K562 (cell line): ENCODE results near the gene DNASE2. TPM values are rescaled to one million over a fixed set of nuclear protein-coding genes. Genes with fewer than 3 reads are reported as not detected.
A peak's percentile ranks its signal among the peaks of the same experiment; 100 is the strongest.

Source experiments
- ETV6 ChIP-seq, 3 experiments: fragments of 150-350 bp in 1 of 3; sonication (generic) in 1 of 3; formaldehyde crosslinking in 1 of 3; IDR thresholded peaks; 2 replicates each; pipeline versions ENCODE4 v1.6.1 to v1.8.0; 2014 to 2022; ENCODE audit warnings: borderline replicate concordance in 2 of 3, low read depth in 2 of 3, antibody characterized with exemption in 1 of 3, low read length in 1 of 3, mild to moderate bottlenecking in 1 of 3, missing genetic modification reagents in 1 of 3
- JUND ChIP-seq, 2 experiments: IDR thresholded peaks; 2 replicates in 1 of 2; 3 replicates in 1 of 2; pipeline ENCODE4 v1.6.1; 2011; ENCODE audit warnings: borderline replicate concordance in 2 of 2, low read depth in 2 of 2, low read length in 2 of 2, improper control_type of control experiment in 1 of 2, missing biosample characterization in 1 of 2, missing genetic modification characterization in 1 of 2, missing genetic modification reagents in 1 of 2
- MNT ChIP-seq, 2 experiments: fragments of 450-650 bp; conservative IDR thresholded peaks; 2 replicates each; pipeline ENCODE4 v1.6.1; 2017; ENCODE audit warnings: mild to moderate bottlenecking in 2 of 2, moderate library complexity in 2 of 2
- MXI1 ChIP-seq: IDR thresholded peaks from 2 replicates; pipeline ENCODE4 v1.6.1; 2011; ENCODE audit warnings: low read depth, mild to moderate bottlenecking, improper control_type of control experiment, low read length
- MYBL2 ChIP-seq, 2 experiments: fragments of 450-650 bp in 1 of 2; sonication (generic) in 1 of 2; formaldehyde crosslinking in 1 of 2; IDR thresholded peaks; 2 replicates each; pipeline versions ENCODE4 v1.6.1 to v1.8.1; 2017 to 2022; ENCODE audit warnings: borderline replicate concordance in 1 of 2, inconsistent platforms in 1 of 2, low read depth in 1 of 2, mild to moderate bottlenecking in 1 of 2, missing genetic modification reagents in 1 of 2, moderate library complexity in 1 of 2
- NFYB ChIP-seq: IDR thresholded peaks from 2 replicates; pipeline ENCODE4 v1.6.1; 2011; ENCODE audit warnings: mild to moderate bottlenecking, moderate library complexity; ENCODE audit not compliant: insufficient read length; ENCODE audit errors: extremely low read depth
- PRPF4 ChIP-seq: fragments of 200-400 bp; formaldehyde crosslinking; IDR thresholded peaks from one replicate; pipeline ENCODE4 v1.6.1; 2017; ENCODE audit warnings: low read length, low read depth, mild to moderate bottlenecking; ENCODE audit not compliant: insufficient read depth, poor library complexity, severe bottlenecking
- SREBF1 ChIP-seq: fragments of 150-350 bp; IDR thresholded peaks from 2 replicates; pipeline ENCODE4 v1.6.1; 2014; ENCODE audit warnings: antibody characterized with exemption, low read depth, low read length, borderline replicate concordance
- SREBF2 ChIP-seq: sonication (generic); formaldehyde crosslinking; IDR thresholded peaks from 2 replicates; pipeline ENCODE4 v1.4.0; 2020; ENCODE audit warnings: mild to moderate bottlenecking, missing genetic modification reagents
- SRSF7 ChIP-seq: fragments of 200-400 bp; formaldehyde crosslinking; optimal IDR thresholded peaks from 2 replicates; pipeline ENCODE3; 2017; ENCODE audit warnings: mild to moderate bottlenecking, low read depth, low read length
- TBP ChIP-seq: optimal IDR thresholded peaks from 2 replicates; pipeline ENCODE3; 2011; ENCODE audit warnings: low read depth, low read length, improper control_type of control experiment
- TRIM28 ChIP-seq: fragments of 450-650 bp; IDR thresholded peaks from 2 replicates; pipeline ENCODE4 v1.6.1; 2017
- ZBTB17 ChIP-seq: fragments of 450-650 bp; formaldehyde crosslinking; IDR thresholded peaks from 2 replicates; pipeline ENCODE4 v1.4.0; 2020; ENCODE audit warnings: mild to moderate bottlenecking
- ZEB2 ChIP-seq: fragments of 450-650 bp; IDR thresholded peaks from 2 replicates; pipeline ENCODE4 v1.6.1; 2016
- ZNF277 ChIP-seq: fragments of 250-450 bp; sonication (Bioruptor Pico); IDR thresholded peaks from 2 replicates; pipeline ENCODE4 v1.8.0; 2022; ENCODE audit warnings: inconsistent platforms, mild to moderate bottlenecking, moderate library complexity, borderline replicate concordance
- ZNF584 ChIP-seq: fragments of 200-800 bp; sonication (Bioruptor generic); IDR thresholded peaks from 2 replicates; pipeline ENCODE4 v1.6.1; 2016; ENCODE audit warnings: low read depth, mild to moderate bottlenecking, missing genetic modification characterization, missing compliant biosample characterization
- ZNF778 ChIP-seq: fragments of 450-650 bp; formaldehyde crosslinking; IDR thresholded peaks from 2 replicates; pipeline ENCODE4 v1.4.0; 2020; ENCODE audit warnings: mild to moderate bottlenecking, moderate library complexity
- polyA plus RNA-seq, 8 experiments: library from polyadenylated mRNA; depleted of rRNA in 4 of 8; stranded (reverse) in 5 of 8; unstranded in 3 of 8; fragments of >200 nt; fragmentation: Nextera tagmentation in 2 of 8; fragmentation: Illumina TruSeq in 1 of 8; extraction: Ambion mirVana in 2 of 8; extraction: Trizol in 1 of 8; gene quantifications; 2 replicates each; pipeline versions ENCODE4 v1.2.1 to v1.2.3, GENCODE V29; 2011 to 2014; ENCODE audit warnings: inconsistent platforms in 1 of 8, missing spikeins in 1 of 8
- total RNA-seq, 7 experiments: library from RNA; depleted of rRNA in 6 of 7; stranded (reverse); fragments of >200 nt in 6 of 7; fragmentation: Illumina TruSeq in 2 of 7; extraction: Trizol in 2 of 7; gene quantifications; 2 replicates each; pipeline versions ENCODE4 v1.2.1 to v1.2.3, GENCODE V29; 2011 to 2021; ENCODE audit warnings: low replicate concordance in 1 of 7
- TF ChIP-seq, protein P1 (sequence below): fragments of 450-650 bp; IDR thresholded peaks from 2 replicates; pipeline ENCODE4 v1.6.1; 2016

Gene DNASE2
- total and polyA plus RNA-seq, 9 of the 15 experiments (the other 6 are each of a cell fraction or from before 2014, with no cell fraction given): 4.4 to 27.0 (median 20.2) TPM

DNA sequence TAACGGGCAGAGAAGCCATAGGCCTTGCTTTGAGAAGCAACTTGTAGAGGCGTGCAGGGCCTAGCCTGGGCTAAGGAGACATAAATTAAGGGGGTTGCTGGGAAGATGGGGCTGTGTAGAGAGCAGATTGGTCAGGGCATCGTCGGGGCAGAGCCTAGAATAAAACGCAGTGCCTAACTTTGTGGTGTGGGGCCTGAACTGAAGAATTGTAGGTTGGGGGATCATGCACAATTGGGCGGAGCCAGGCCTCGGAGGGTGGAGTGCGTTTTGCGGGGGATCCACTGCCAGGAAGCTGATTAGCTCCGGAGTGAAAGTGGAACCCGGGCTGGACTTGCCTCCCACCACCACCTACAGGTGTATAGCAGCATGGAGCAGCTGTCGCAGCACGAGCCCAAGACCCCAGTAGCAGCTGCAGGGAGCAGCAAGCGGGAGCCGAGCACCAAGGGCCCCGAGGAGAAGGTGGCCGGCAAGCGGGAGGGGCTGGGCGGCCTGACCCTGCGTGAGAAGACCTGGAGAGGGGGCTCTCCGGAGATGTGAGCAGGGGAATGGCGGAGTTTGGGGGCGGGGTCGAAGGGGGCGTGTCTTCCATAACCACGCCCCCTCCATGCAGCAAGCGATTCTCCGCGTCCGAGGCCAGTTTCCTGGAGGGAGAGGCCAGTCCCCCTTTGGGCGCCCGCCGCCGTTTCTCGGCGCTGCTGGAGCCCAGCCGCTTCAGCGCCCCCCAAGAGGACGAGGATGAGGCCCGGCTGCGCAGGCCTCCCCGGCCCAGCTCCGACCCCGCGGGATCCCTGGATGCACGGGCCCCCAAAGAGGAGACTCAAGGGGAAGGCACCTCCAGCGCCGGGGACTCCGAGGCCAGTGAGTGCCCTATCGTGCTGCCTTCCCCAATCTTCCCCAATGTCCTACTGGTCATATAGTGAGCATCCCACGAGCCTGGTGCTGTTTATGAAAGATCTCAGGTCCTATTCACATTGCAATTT, 13.8 kb downstream of the DNASE2 start (continued):
- TF ChIP-seq, protein P1, sequence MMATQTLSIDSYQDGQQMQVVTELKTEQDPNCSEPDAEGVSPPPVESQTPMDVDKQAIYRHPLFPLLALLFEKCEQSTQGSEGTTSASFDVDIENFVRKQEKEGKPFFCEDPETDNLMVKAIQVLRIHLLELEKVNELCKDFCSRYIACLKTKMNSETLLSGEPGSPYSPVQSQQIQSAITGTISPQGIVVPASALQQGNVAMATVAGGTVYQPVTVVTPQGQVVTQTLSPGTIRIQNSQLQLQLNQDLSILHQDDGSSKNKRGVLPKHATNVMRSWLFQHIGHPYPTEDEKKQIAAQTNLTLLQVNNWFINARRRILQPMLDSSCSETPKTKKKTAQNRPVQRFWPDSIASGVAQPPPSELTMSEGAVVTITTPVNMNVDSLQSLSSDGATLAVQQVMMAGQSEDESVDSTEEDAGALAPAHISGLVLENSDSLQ: no peak; the same call in 1 of the 2 replicates
- no peak for TF ChIP-seq ZNF584 (CRISPR knock-in tag)
- TF ChIP-seq ZEB2: 0 out of 2 replicates have a peak, but pooled peaks have one; percentile 48
- TF ChIP-seq JUND (IDR thresholded peaks at IDR 0.05; ENCODE audit: borderline replicate concordance, low read depth, low read length): no peak
- TF ChIP-seq JUND (tag; IDR thresholded peaks at IDR 0.05; ENCODE audit: borderline replicate concordance, low read depth, low read length): no peak
- no peak for TF ChIP-seq ETV6 (IDR thresholded peaks at IDR 0.05; ENCODE audit: borderline replicate concordance in 1 of 2, low read depth in 2 of 2, low read length in 1 of 2)
- no peak for TF ChIP-seq ETV6 (CRISPR knock-in tag; IDR thresholded peaks at IDR 0.05; ENCODE audit: borderline replicate concordance)
- no peak for TF ChIP-seq NFYB
- TF ChIP-seq MNT (conservative IDR thresholded peaks at IDR 0.05): peak; percentile 49 to 81
- TF ChIP-seq ZNF277: no peak
- TF ChIP-seq SRSF7: no peak
- no peak for TF ChIP-seq MXI1
- TF ChIP-seq SREBF2 (CRISPR knock-in tag): no peak
- TF ChIP-seq ZBTB17 (CRISPR knock-in tag): no peak
- no peak for TF ChIP-seq PRPF4
- TF ChIP-seq ZNF778 (CRISPR knock-in tag): no peak
- TF ChIP-seq TRIM28: no peak
- no peak for TF ChIP-seq SREBF1
- no peak for TF ChIP-seq MYBL2 (IDR thresholded peaks at IDR 0.05; ENCODE audit: low read depth)
- TF ChIP-seq MYBL2 (CRISPR knock-in tag; IDR thresholded peaks at IDR 0.05; ENCODE audit: borderline replicate concordance): no peak
- no peak for TF ChIP-seq TBP
